Measurements from ENCODE around the gene UBE2D4.

GRCh38 chr7:43902542-43903054, 23.6 kb upstream of the UBE2D4 start:
- TF ChIP-seq CTCF (IDR thresholded peaks at IDR 0.05): no peak
- TF ChIP-seq EZH2 (IDR thresholded peaks at IDR 0.05; ENCODE audit: borderline replicate concordance, insufficient read depth, low read depth, low read length, poor library complexity, severe bottlenecking): no peak

Data from B cell (primary cell).